A549 (cell line): ENCODE measurements around the gene RRP7A.
"Not testable (repeated sequence)": the region's sequence is repeated elsewhere in the genome, so short reads cannot be mapped to it uniquely, and the experiment has no call there.

Source experiments
- HOXB5 ChIP-seq: fragments of 250-450 bp; sonication (Bioruptor Pico); IDR thresholded peaks from 2 replicates; pipeline ENCODE4 v1.5.0; 2020; ENCODE audit warnings: mild to moderate bottlenecking, moderate library complexity
- POLR2A ChIP-seq: IDR thresholded peaks from 2 replicates; pipeline ENCODE4 v1.6.1; 2012; ENCODE audit warnings: mild to moderate bottlenecking, low read length
- RAD21 ChIP-seq, 2 experiments: fragments of >200 bp in 1 of 2; sonication (Bioruptor Twin) in 1 of 2; formaldehyde crosslinking in 1 of 2; IDR thresholded peaks in 1 of 2; conservative IDR thresholded peaks in 1 of 2; 2 replicates in 1 of 2; 3 replicates in 1 of 2; pipeline ENCODE4 v1.6.1; 2012 to 2018; ENCODE audit warnings: inconsistent platforms in 1 of 2
- TF ChIP-seq, protein P1 (sequence below): fragments of >200 bp; sonication (Bioruptor Twin); formaldehyde crosslinking; IDR thresholded peaks from 3 replicates; pipeline ENCODE4 v1.5.1; 2016

DNA sequence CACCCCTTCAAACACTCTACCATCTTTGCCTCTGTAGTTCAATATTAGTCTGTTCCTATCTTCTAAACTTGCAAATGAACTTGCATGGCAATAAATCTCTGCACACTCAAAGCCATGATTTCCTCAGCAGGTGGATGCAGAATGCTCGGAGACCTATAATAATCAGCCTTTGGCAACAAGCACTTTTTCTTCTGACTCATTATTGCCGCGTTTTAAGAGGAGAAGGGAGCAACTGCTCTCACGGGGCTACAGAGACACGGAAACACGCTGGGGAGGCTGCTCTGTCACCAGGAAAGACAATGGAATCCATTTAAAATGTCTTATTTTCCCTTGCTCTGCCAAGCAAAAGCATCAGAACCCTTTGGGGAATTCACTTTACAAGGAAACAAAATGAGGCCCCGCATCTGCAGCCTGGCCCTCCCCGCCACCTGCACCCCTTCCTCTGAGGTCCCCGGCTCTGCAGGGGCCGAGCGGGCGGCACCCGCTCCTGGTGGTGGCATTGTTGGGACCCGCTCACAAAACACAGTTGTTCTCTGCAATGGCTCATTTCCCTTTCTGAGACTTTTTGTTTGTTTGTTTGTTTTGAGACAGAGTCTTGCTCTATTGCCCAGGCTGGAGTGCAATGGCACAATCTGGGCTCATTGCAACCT lies 15.6 kb upstream of the RRP7A start:
- TF ChIP-seq, protein P1, sequence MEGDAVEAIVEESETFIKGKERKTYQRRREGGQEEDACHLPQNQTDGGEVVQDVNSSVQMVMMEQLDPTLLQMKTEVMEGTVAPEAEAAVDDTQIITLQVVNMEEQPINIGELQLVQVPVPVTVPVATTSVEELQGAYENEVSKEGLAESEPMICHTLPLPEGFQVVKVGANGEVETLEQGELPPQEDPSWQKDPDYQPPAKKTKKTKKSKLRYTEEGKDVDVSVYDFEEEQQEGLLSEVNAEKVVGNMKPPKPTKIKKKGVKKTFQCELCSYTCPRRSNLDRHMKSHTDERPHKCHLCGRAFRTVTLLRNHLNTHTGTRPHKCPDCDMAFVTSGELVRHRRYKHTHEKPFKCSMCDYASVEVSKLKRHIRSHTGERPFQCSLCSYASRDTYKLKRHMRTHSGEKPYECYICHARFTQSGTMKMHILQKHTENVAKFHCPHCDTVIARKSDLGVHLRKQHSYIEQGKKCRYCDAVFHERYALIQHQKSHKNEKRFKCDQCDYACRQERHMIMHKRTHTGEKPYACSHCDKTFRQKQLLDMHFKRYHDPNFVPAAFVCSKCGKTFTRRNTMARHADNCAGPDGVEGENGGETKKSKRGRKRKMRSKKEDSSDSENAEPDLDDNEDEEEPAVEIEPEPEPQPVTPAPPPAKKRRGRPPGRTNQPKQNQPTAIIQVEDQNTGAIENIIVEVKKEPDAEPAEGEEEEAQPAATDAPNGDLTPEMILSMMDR = not testable (repeated sequence)
- TF ChIP-seq HOXB5 (CRISPR knock-in tag); POLR2A; RAD21 (conservative IDR thresholded peaks at IDR 0.05 in 1 of 2, IDR thresholded peaks at IDR 0.05 in 1 of 2): not testable (repeated sequence)
